ENCODE data around the gene ARPP21.

Gene ARPP21

DNA sequence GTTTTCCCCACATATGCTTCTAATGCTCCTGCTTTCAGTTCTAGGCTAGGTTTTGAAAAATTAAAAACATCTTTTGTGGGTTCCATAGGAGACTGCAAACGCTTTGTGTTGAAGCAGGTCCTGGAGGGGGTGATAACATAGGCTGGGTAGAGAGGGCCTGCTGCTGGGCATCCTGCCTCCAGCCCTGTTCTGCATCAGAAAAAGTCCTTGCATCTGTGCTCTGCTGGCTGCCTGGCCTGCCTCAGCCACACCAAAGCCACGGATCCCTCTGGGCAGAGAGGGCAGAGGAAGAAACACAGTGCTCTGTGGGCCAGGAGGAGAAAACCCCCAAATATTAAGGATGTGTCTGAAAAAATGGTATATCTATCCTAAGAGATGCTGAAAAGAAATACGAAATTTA is 3.9 kb upstream of the ARPP21 start:
- TF ChIP-seq, protein P1, sequence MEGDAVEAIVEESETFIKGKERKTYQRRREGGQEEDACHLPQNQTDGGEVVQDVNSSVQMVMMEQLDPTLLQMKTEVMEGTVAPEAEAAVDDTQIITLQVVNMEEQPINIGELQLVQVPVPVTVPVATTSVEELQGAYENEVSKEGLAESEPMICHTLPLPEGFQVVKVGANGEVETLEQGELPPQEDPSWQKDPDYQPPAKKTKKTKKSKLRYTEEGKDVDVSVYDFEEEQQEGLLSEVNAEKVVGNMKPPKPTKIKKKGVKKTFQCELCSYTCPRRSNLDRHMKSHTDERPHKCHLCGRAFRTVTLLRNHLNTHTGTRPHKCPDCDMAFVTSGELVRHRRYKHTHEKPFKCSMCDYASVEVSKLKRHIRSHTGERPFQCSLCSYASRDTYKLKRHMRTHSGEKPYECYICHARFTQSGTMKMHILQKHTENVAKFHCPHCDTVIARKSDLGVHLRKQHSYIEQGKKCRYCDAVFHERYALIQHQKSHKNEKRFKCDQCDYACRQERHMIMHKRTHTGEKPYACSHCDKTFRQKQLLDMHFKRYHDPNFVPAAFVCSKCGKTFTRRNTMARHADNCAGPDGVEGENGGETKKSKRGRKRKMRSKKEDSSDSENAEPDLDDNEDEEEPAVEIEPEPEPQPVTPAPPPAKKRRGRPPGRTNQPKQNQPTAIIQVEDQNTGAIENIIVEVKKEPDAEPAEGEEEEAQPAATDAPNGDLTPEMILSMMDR (conservative IDR thresholded peaks at IDR 0.05; ENCODE audit: control insufficient read depth, insufficient read depth, low read depth, low read length) = no peak
- no peak for DNase-seq (ENCODE audit: low read depth)
- no peak overlapping the region for H3K4me3 ChIP-seq (ENCODE audit: control insufficient read depth, low read depth, low read length)

GRCh38 chr3:35635926-35636683 is 3.2 kb upstream of the ARPP21 start:
- TF ChIP-seq, protein P1 (conservative IDR thresholded peaks at IDR 0.05; ENCODE audit: control insufficient read depth, insufficient read depth, low read depth, low read length) = no peak
- DNase-seq (ENCODE audit: low read depth) = no peak
- no peak overlapping the region for H3K4me3 ChIP-seq (ENCODE audit: control insufficient read depth, low read depth, low read length)

GRCh38 chr3:35638251-35638979 is 910 bp upstream of the ARPP21 start:
- TF ChIP-seq, protein P1 (conservative IDR thresholded peaks at IDR 0.05; ENCODE audit: control insufficient read depth, insufficient read depth, low read depth, low read length) = no peak
- no peak overlapping the region for H3K4me3 ChIP-seq (ENCODE audit: control insufficient read depth, low read depth, low read length)
- DNase-seq (ENCODE audit: low read depth) = no peak

- DNase-seq (ENCODE audit: low read depth) = no peak
- TF ChIP-seq, protein P1 (conservative IDR thresholded peaks at IDR 0.05; ENCODE audit: control insufficient read depth, insufficient read depth, low read depth, low read length) = no peak
- H3K4me3 ChIP-seq (ENCODE audit: control insufficient read depth, low read depth, low read length) = no peak overlapping the region
Measured at GRCh38 chr3:35638980-35639253, 408 bp upstream of the ARPP21 start.

DNA sequence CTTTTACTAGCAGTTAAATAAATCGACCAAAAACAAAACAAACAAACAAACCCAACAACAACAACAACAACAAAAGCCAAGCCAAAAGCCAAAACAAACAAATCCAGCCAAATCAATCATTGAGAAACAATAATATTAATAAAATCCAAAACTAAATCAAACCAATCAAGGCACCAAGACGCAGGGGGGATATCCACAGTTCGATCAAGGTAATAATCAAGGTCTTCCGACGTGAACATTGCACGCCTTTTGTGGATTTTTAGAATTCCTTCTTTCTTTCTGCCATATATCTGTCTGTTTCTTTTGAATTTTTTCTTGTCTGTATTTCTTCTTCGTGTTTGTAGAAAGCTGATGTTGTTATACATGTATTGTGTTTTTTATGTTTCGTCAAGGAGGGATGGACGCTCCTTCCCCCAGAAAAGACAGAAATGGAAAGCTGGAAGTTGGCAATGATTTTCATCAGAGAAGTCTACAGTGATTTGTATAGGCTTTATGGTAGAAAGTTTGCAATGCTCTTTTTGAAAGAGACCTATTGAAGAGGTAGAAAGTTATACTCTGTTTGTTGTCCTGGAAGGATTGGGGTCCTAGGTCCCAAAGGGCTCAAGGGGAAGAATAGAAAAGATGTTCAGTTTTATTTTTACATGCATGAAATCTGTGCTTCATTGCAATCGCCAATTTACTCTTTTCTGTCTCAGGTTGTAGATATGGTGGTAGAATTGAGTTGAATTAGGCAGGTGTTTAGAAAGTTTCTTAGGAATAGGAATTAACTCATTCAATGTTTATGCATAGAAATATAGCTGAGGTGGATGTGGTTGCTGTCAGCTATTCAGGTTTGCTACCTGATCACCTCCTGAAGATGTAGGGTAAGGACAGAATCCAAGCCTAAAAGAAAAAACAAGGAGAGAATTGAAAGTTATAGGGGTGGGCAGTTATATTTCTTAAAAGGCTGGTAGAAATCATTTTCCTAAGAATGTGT is 1.2 kb downstream of the ARPP21 start:
- DNase-seq (ENCODE audit: low read depth) = no peak
- no peak overlapping the region for H3K4me3 ChIP-seq (ENCODE audit: control insufficient read depth, low read depth, low read length)
- TF ChIP-seq, protein P1 (conservative IDR thresholded peaks at IDR 0.05; ENCODE audit: control insufficient read depth, insufficient read depth, low read depth, low read length) = no peak

DNA sequence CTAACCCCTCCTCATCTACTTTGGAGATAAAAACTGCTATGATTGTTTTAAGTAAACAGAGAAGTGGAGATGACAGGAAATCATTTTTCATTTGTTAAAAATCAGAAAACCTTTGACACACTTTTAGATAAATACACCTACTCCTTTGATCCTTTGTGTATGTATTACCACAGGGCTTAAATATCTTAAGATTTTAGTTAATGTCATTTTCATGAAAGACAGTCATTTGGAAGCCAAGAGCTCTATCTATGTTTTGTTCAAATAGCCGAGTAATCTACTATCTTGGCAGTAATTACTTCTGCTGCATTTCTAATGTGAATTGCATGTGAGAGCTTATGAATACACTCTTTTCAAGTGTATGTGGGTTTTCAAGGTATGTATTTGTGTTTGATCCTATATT is 2.0 kb downstream of the ARPP21 start:
- TF ChIP-seq, protein P1 (conservative IDR thresholded peaks at IDR 0.05; ENCODE audit: control insufficient read depth, insufficient read depth, low read depth, low read length) = no peak
- no peak for DNase-seq (ENCODE audit: low read depth)
- no peak overlapping the region for H3K4me3 ChIP-seq (ENCODE audit: control insufficient read depth, low read depth, low read length)

All from fibroblast of mammary gland (primary cell).